Measurements from ENCODE around the gene PLEKHM3.
"Not testable (repeated sequence)": the region's sequence is repeated elsewhere in the genome, so short reads cannot be mapped to it uniquely, and the experiment has no call there.

GRCh38 chr2:207811658-207812057 lies 213.7 kb downstream of the PLEKHM3 start:
- not testable (repeated sequence) for TF ChIP-seq CTCF (IDR thresholded peaks at IDR 0.05); ZFP36 (IDR thresholded peaks at IDR 0.05; ENCODE audit: borderline replicate concordance, partially characterized antibody); CEBPB (IDR thresholded peaks at IDR 0.05); JUNB (IDR thresholded peaks at IDR 0.05); CHD2 (IDR thresholded peaks at IDR 0.05; ENCODE audit: low read length, partially characterized antibody); NFE2L2 (conservative IDR thresholded peaks at IDR 0.05; ENCODE audit: low read length); POLR2A (IDR thresholded peaks at IDR 0.05; ENCODE audit: low read length); ELK1 (IDR thresholded peaks at IDR 0.05; ENCODE audit: low read depth, low read length); USF2 (IDR thresholded peaks at IDR 0.05); SMC3 (IDR thresholded peaks at IDR 0.05); HDAC2 (IDR thresholded peaks at IDR 0.05); BCL3 (IDR thresholded peaks at IDR 0.05)

All from A549 (cell line).